Sigmoid colon (tissue), 7 donors: ENCODE results near the gene PLEKHA7. TPM values are rescaled to one million over a fixed set of nuclear protein-coding genes. Genes with fewer than 3 reads are reported as not detected.
"Not testable (repeated sequence)": the region's sequence is repeated elsewhere in the genome, so short reads cannot be mapped to it uniquely, and the experiment has no call there.

Experiments
- DNase-seq: peaks from one replicate; pipeline ENCODE4 v3.0.0-alpha.2; 2019
- H3K27ac ChIP-seq, 4 donors: fragments of 200-600 bp; sonication (generic); one replicate each; pipeline ENCODE4 v1.5.1; 2016 to 2019; ENCODE audit warnings: mild to moderate bottlenecking in 1 of 4
- H3K27me3 ChIP-seq, 3 donors: fragments of 200-600 bp; sonication (generic); one replicate each; pipeline ENCODE4 v1.5.1; 2019; ENCODE audit warnings: mild to moderate bottlenecking in 1 of 3
- H3K36me3 ChIP-seq, 4 donors: fragments of 200-600 bp; sonication (generic); one replicate each; pipeline ENCODE4 v1.5.1; 2016 to 2019
- H3K4me1 ChIP-seq, 4 donors: fragments of 200-600 bp; sonication (generic); one replicate each; pipeline ENCODE4 v1.5.1; 2017 to 2019
- H3K4me3 ChIP-seq, 4 donors: fragments of 200-600 bp; sonication (generic); one replicate each; pipeline ENCODE4 v1.5.1; 2017 to 2019; ENCODE audit warnings: mild to moderate bottlenecking in 2 of 4, moderate library complexity in 1 of 4
- H3K9me3 ChIP-seq, 4 donors: fragments of 200-600 bp in 3 of 4; sonication (generic) in 3 of 4; one replicate each; pipeline versions ENCODE4 v1.5.1 to v1.6.1; 2013 to 2019
- CTCF ChIP-seq, 4 experiments: fragments of 450-650 bp in 3 of 4; fragments of 200-600 bp in 1 of 4; IDR thresholded peaks; one replicate each; pipeline ENCODE4 v1.5.1; 2016 to 2019; ENCODE audit warnings: antibody characterized with exemption in 4 of 4, mild to moderate bottlenecking in 3 of 4, moderate library complexity in 2 of 4
- EP300 ChIP-seq, 4 donors: sonication (generic); formaldehyde crosslinking; IDR thresholded peaks; one replicate each; pipeline ENCODE4 v1.6.1; 2017; ENCODE audit warnings: antibody characterized with exemption in 4 of 4
- POLR2A ChIP-seq, 2 donors: fragments of 450-650 bp; IDR thresholded peaks; one replicate each; pipeline ENCODE4 v1.6.1; 2016; ENCODE audit warnings: antibody characterized with exemption in 2 of 2, mild to moderate bottlenecking in 2 of 2, moderate library complexity in 2 of 2
- POLR2AphosphoS5 ChIP-seq, 4 donors: sonication (generic); formaldehyde crosslinking; IDR thresholded peaks; one replicate each; pipeline ENCODE4 v1.6.1; 2017; ENCODE audit warnings: antibody characterized with exemption in 4 of 4
- WGBS, 2 donors: extraction: QIAGEN DNeasy Blood & Tissue Kit; methylation state at CpG; one replicate each; pipeline ENCODE4 v1.1.7; 2013; 5-methylcytosine and 5-hydroxymethylcytosine counted together
- intact Hi-C: fragments of 100-400 bp; cut with DNase I; formaldehyde crosslinking; loops from one replicate; pipeline ENCODE4 v1.15.1; 2023
- polyA plus RNA-seq, 3 donors: library from polyadenylated mRNA; stranded (reverse); fragments of 200-250 nt; gene quantifications; one replicate each; pipeline ENCODE4 v1.2.3, GENCODE V29; 2013
- total RNA-seq, 4 donors: library from RNA; depleted of rRNA; stranded (reverse); fragments of >200 nt; gene quantifications; one replicate each; pipeline ENCODE4 v1.1.0, GENCODE V29; 2016
- donor health status: healthy with polysubstance abuse.
- donor health status: Bipolar disorder and iron deficiency.
- donor health status: healthy.

Gene PLEKHA7
- total and polyA plus RNA-seq, 7 donors, result 2.9 to 45.3 (median 10.2) TPM

- H3K27me3 ChIP-seq, result no peaks in the 10 kb centered on the region
- H3K27ac ChIP-seq, result no peak overlapping the region
- H3K36me3 ChIP-seq, result no peaks in the 10 kb centered on the region
- H3K9me3 ChIP-seq, result no peaks in the 10 kb centered on the region
- TF ChIP-seq POLR2A (IDR thresholded peaks at IDR 0.05) (no peak), EP300 (IDR thresholded peaks at IDR 0.05) (no peak), POLR2AphosphoS5 (IDR thresholded peaks at IDR 0.05) (no peak), CTCF (IDR thresholded peaks at IDR 0.05) (no peak)
- H3K4me3 ChIP-seq, result no peak overlapping the region
- intact Hi-C loops, result no loop called here
- no peak for DNase-seq
- no peaks in the 10 kb centered on the region for H3K4me1 ChIP-seq
- WGBS, 2 donors, result 70 to 80% methylated on average over 2 of the region's 2 CpGs
Measured at GRCh38 chr11:16968196-16968595, 46.0 kb downstream of the PLEKHA7 start.

- H3K4me1 ChIP-seq, result no peaks in the 10 kb centered on the region
- no peak overlapping the region for H3K27ac ChIP-seq
- intact Hi-C loops, result no loop called here
- TF ChIP-seq EP300 (IDR thresholded peaks at IDR 0.05) (no peak), POLR2AphosphoS5 (IDR thresholded peaks at IDR 0.05) (no peak), POLR2A (IDR thresholded peaks at IDR 0.05) (no peak), CTCF (IDR thresholded peaks at IDR 0.05) (no peak)
- H3K9me3 ChIP-seq, result no peaks in the 10 kb centered on the region
- H3K36me3 ChIP-seq, result no peaks in the 10 kb centered on the region
- WGBS, 2 donors, result 25 to 75% methylated on average over 6 of the region's 6 CpGs
- DNase-seq, result no peak
- no peak overlapping the region for H3K4me3 ChIP-seq
- no peaks in the 10 kb centered on the region for H3K27me3 ChIP-seq
Measured at GRCh38 chr11:16966930-16967671, 47.1 kb downstream of the PLEKHA7 start.

- Histone ChIP-seq H3K4me1 (no peaks in the 10 kb centered on the region), H3K9me3 (no peaks in the 10 kb centered on the region), H3K27me3 (no peaks in the 10 kb centered on the region), H3K4me3 (no peak overlapping the region), H3K36me3 (no peaks in the 10 kb centered on the region), H3K27ac (no peak overlapping the region)
- no peak for DNase-seq
- no peak for TF ChIP-seq CTCF (IDR thresholded peaks at IDR 0.05)
- no peak for TF ChIP-seq EP300 (IDR thresholded peaks at IDR 0.05)
- TF ChIP-seq POLR2A (IDR thresholded peaks at IDR 0.05), result no peak
- no peak for TF ChIP-seq POLR2AphosphoS5 (IDR thresholded peaks at IDR 0.05)
- 94 to 97% methylated on average over 3 of the region's 3 CpGs for WGBS, 2 donors
- intact Hi-C loops, result no loop called here
Measured at GRCh38 chr11:16964501-16964900, 49.7 kb downstream of the PLEKHA7 start.

GRCh38 chr11:16963316-16963876 is 50.8 kb downstream of the PLEKHA7 start:
- H3K27me3 ChIP-seq, result no peaks in the 10 kb centered on the region
- DNase-seq, result no peak
- TF ChIP-seq CTCF (IDR thresholded peaks at IDR 0.05), result no peak
- no peak for TF ChIP-seq POLR2AphosphoS5 (IDR thresholded peaks at IDR 0.05)
- TF ChIP-seq POLR2A (IDR thresholded peaks at IDR 0.05), result no peak
- no peak for TF ChIP-seq EP300 (IDR thresholded peaks at IDR 0.05)
- H3K4me3 ChIP-seq, result no peak overlapping the region
- no peaks in the 10 kb centered on the region for H3K9me3 ChIP-seq
- intact Hi-C loops, result no loop called here
- no peaks in the 10 kb centered on the region for H3K36me3 ChIP-seq
- H3K4me1 ChIP-seq, result no peaks in the 10 kb centered on the region
- 48 to 73% methylated on average over 3 of the region's 3 CpGs for WGBS, 2 donors
- H3K27ac ChIP-seq, result no peak overlapping the region

- H3K4me1 ChIP-seq, H3K4me3 ChIP-seq, H3K27ac ChIP-seq, intact Hi-C loops, H3K36me3 ChIP-seq, H3K9me3 ChIP-seq, H3K27me3 ChIP-seq, DNase-seq: not testable (repeated sequence)
Measured at GRCh38 chr11:16962589-16962988, 51.6 kb downstream of the PLEKHA7 start.
